Coronary artery (tissue), 2 donors: ENCODE measurements around the gene COL4A1.

Experiments
- DNase-seq: peaks from one replicate; pipeline ENCODE4 v3.0.0-alpha.2; 2017; ENCODE audit warnings: low spot score
- H3K27ac ChIP-seq, 2 donors: fragments of 200-600 bp; sonication (generic); one replicate each; pipeline ENCODE4 v1.5.1; 2016 to 2019
- H3K4me3 ChIP-seq: fragments of 200-600 bp; sonication (generic); 2 replicates; pipeline ENCODE4 v1.5.1; 2016; ENCODE audit warnings: mild to moderate bottlenecking, moderate library complexity
- CTCF ChIP-seq: fragments of 200-600 bp; sonication (generic); IDR thresholded peaks from one replicate; pipeline ENCODE4 v1.5.1; 2019; ENCODE audit warnings: antibody characterized with exemption

The COL4A1 gene

GRCh38 chr13:110182003-110182402 is 125.0 kb downstream of the COL4A1 start:
- Histone ChIP-seq H3K27ac (no peak overlapping the region), H3K4me3 (no peak overlapping the region)
- DNase-seq = no peak
- TF ChIP-seq CTCF = no peak

GRCh38 chr13:110179857-110180147 is 127.2 kb downstream of the COL4A1 start:
- Histone ChIP-seq H3K27ac (no peak overlapping the region), H3K4me3 (no peak overlapping the region)
- DNase-seq = no peak
- no peak for TF ChIP-seq CTCF

- Histone ChIP-seq H3K4me3 (no peak overlapping the region), H3K27ac (no peak overlapping the region)
- no peak for TF ChIP-seq CTCF
- no peak for DNase-seq
Measured at GRCh38 chr13:110179116-110179856, 127.7 kb downstream of the COL4A1 start.

GRCh38 chr13:110177790-110178189 is 129.2 kb downstream of the COL4A1 start:
- no peak for TF ChIP-seq CTCF

GRCh38 chr13:110176431-110176830 is 130.5 kb downstream of the COL4A1 start:
- no peak for DNase-seq
- no peak overlapping the region for H3K4me3 ChIP-seq
- TF ChIP-seq CTCF = no peak
- no peak overlapping the region for H3K27ac ChIP-seq

More at GRCh38 chr13:110177790-110178189, 129.2 kb downstream of the COL4A1 start:
- no peak for DNase-seq
- no peak overlapping the region for H3K4me3 ChIP-seq
- H3K27ac ChIP-seq = no peak overlapping the region

GRCh38 chr13:110173247-110173818 is 133.6 kb downstream of the COL4A1 start:
- peak overlapping the region in 1 of 2 donors; percentile 29 for H3K27ac ChIP-seq
- TF ChIP-seq CTCF = no peak
- DNase-seq = no peak
- H3K4me3 ChIP-seq = no peak overlapping the region

GRCh38 chr13:110170882-110171281 is 136.1 kb downstream of the COL4A1 start:
- Histone ChIP-seq H3K27ac (peak overlapping the region in 1 of 2 donors; percentile 69), H3K4me3 (no peak overlapping the region)
- no peak for TF ChIP-seq CTCF
- DNase-seq = no peak
